H1 (cell line): ENCODE results near the gene PPP4R4. TPM values are rescaled to one million over a fixed set of nuclear protein-coding genes. Genes with fewer than 3 reads are reported as not detected.

Source experiments
- CTCF ChIA-PET: fragments of 300-600 bp; sonication (Branson Sonifier 250); formaldehyde crosslinking; loops from one replicate; lab custom pipeline; 2021; ENCODE audit not compliant: partially characterized antibody; lab: Charles Lee
- POLR2A ChIA-PET: fragments of 300-600 bp; sonication (Branson Sonifier 250); formaldehyde crosslinking; loops from one replicate; lab custom pipeline; 2021; ENCODE audit warnings: inconsistent platforms; ENCODE audit not compliant: partially characterized antibody; lab: Charles Lee
- DNase-seq, 2 experiments: peaks; one replicate each; pipeline versions ENCODE4 v3.0.0 to v3.0.0-alpha.2; 2010 to 2022; ENCODE audit warnings: low spot score in 2 of 2, low read depth in 1 of 2, mixed read lengths in 1 of 2
- FAIRE-seq: peaks from 2 replicates; lab custom pipeline; 2011; peaks lifted over from hg19 to GRCh38; lab: Jason Lieb, UNC
- H2AFZ ChIP-seq: 2 replicates; pipeline ENCODE4 v1.8.1; 2012; ENCODE audit warnings: low read length, inconsistent platforms
- H2AK5ac ChIP-seq: 2 replicates; pipeline ENCODE4 v1.6.1; 2013; ENCODE audit warnings: low read depth, low read length
- H2BK120ac ChIP-seq: replicated peaks from 2 replicates; pipeline ENCODE3; 2013; ENCODE audit warnings: low read depth, low read length, inconsistent platforms
- H2BK12ac ChIP-seq: 2 replicates; pipeline ENCODE4 v1.6.1; 2013; ENCODE audit warnings: low read depth, low read length
- H2BK15ac ChIP-seq: 2 replicates; pipeline ENCODE4 v1.6.1; 2013; ENCODE audit warnings: low read length
- H2BK20ac ChIP-seq: 2 replicates; pipeline ENCODE4 v1.6.1; 2013; ENCODE audit warnings: low read length
- H2BK5ac ChIP-seq: 2 replicates; pipeline ENCODE4 v1.6.1; 2013; ENCODE audit warnings: low read depth, low read length
- H3K14ac ChIP-seq: 2 replicates; pipeline ENCODE4 v1.6.1; 2013; ENCODE audit warnings: inconsistent platforms; ENCODE audit not compliant: insufficient read length
- H3K18ac ChIP-seq: 2 replicates; pipeline ENCODE4 v1.6.1; 2013; ENCODE audit warnings: low read length; ENCODE audit errors: extremely low read depth
- H3K23ac ChIP-seq: 2 replicates; pipeline ENCODE4 v1.6.1; 2013; ENCODE audit warnings: inconsistent platforms; ENCODE audit not compliant: insufficient read length
- H3K23me2 ChIP-seq: 2 replicates; pipeline ENCODE4 v1.6.1; 2013; ENCODE audit warnings: low read depth, low read length
- H3K27ac ChIP-seq: 2 replicates; pipeline ENCODE4 v1.6.1; 2011; ENCODE audit warnings: low read depth, low read length, inconsistent platforms
- H3K27me3 ChIP-seq, 4 experiments: replicated peaks in 1 of 4; 1 replicate in 1 of 4; 2 replicates in 3 of 4; pipeline versions ENCODE4 v1.6.1 to v1.8.1; 2011 to 2013; ENCODE audit warnings: low read length in 3 of 4, mild to moderate bottlenecking in 3 of 4, inconsistent platforms in 2 of 4, mixed read lengths in 2 of 4, moderate library complexity in 1 of 4; ENCODE audit not compliant: control insufficient read depth in 3 of 4, insufficient read depth in 3 of 4; ENCODE audit errors: extremely low read depth in 1 of 4
- H3K36me3 ChIP-seq, 4 experiments: 2 replicates each; pipeline versions ENCODE4 v1.6.1 to v1.8.1; 2011 to 2013; ENCODE audit warnings: mild to moderate bottlenecking in 4 of 4, low read length in 3 of 4, moderate library complexity in 2 of 4, control low read depth in 1 of 4, inconsistent platforms in 1 of 4; ENCODE audit not compliant: insufficient read depth in 4 of 4, control insufficient read depth in 2 of 4
- H3K4ac ChIP-seq: replicated peaks from 2 replicates; pipeline ENCODE3; 2013; ENCODE audit warnings: low read length, low read depth, mixed read lengths, inconsistent platforms; ENCODE audit not compliant: insufficient read length
- H3K4me1 ChIP-seq, 4 experiments: replicated peaks in 1 of 4; 1 replicate in 1 of 4; 2 replicates in 3 of 4; pipeline versions ENCODE4 v1.6.1 to v1.8.1; 2011 to 2013; ENCODE audit warnings: low read length in 3 of 4, inconsistent platforms in 2 of 4, mixed read lengths in 1 of 4; ENCODE audit not compliant: insufficient read depth in 4 of 4, control insufficient read depth in 3 of 4
- H3K4me2 ChIP-seq, 2 experiments: 2 replicates each; pipeline versions ENCODE4 v1.6.1 to v1.8.1; 2011 to 2013; ENCODE audit warnings: low read depth in 2 of 2, low read length in 2 of 2, control low read depth in 1 of 2, inconsistent platforms in 1 of 2, mild to moderate bottlenecking in 1 of 2; ENCODE audit not compliant: insufficient read depth in 1 of 2
- H3K4me3 ChIP-seq, 4 experiments: fragments of 200-600, 300-600 bp in 1 of 4; sonication (generic), shearing (Covaris generic), sonication (Bioruptor Twin) in 1 of 4; 2 replicates each; pipeline versions ENCODE4 v1.5.1 to v1.8.1; 2011 to 2016; ENCODE audit warnings: low read length in 4 of 4, low read depth in 3 of 4, control low read depth in 2 of 4, inconsistent platforms in 2 of 4, mild to moderate bottlenecking in 2 of 4, mixed read lengths in 1 of 4, moderate library complexity in 1 of 4; ENCODE audit not compliant: insufficient read depth in 2 of 4; ENCODE audit errors: extremely low read depth in 1 of 4
- H3K56ac ChIP-seq: replicated peaks from 2 replicates; pipeline ENCODE3; 2013; ENCODE audit warnings: low read depth, mild to moderate bottlenecking, mixed read lengths, low read length, inconsistent platforms; ENCODE audit not compliant: insufficient read length
- H3K79me1 ChIP-seq: 2 replicates; pipeline ENCODE4 v1.6.1; 2013; ENCODE audit warnings: low read depth, low read length, control low read depth
- H3K79me2 ChIP-seq, 2 experiments: 2 replicates each; pipeline versions ENCODE4 v1.6.1 to v1.8.1; 2012 to 2013; ENCODE audit warnings: low read length in 2 of 2, mild to moderate bottlenecking in 2 of 2, inconsistent platforms in 1 of 2; ENCODE audit not compliant: insufficient read depth in 2 of 2, control insufficient read depth in 1 of 2
- H3K9ac ChIP-seq, 4 experiments: replicated peaks in 1 of 4; 1 replicate in 1 of 4; 2 replicates in 3 of 4; pipeline versions ENCODE4 v1.6.1 to v1.8.1; 2011 to 2013; ENCODE audit warnings: low read depth in 3 of 4, low read length in 3 of 4, control low read depth in 2 of 4, mild to moderate bottlenecking in 2 of 4, moderate library complexity in 2 of 4, inconsistent platforms in 1 of 4; ENCODE audit errors: extremely low read depth in 1 of 4
- H3K9me3 ChIP-seq, 2 experiments: 2 replicates each; pipeline versions ENCODE4 v1.6.1 to v1.8.1; 2012 to 2013; ENCODE audit warnings: mild to moderate bottlenecking in 2 of 2, moderate library complexity in 2 of 2, control low read depth in 1 of 2, inconsistent platforms in 1 of 2, low read depth in 1 of 2, low read length in 1 of 2, mixed read lengths in 1 of 2; ENCODE audit not compliant: insufficient read depth in 2 of 2
- H4K20me1 ChIP-seq, 2 experiments: replicated peaks in 1 of 2; 2 replicates each; pipeline versions ENCODE3 to v1.8.1; 2011 to 2013; ENCODE audit warnings: inconsistent platforms in 2 of 2, low read length in 2 of 2, mild to moderate bottlenecking in 1 of 2; ENCODE audit not compliant: insufficient read depth in 2 of 2, control insufficient read depth in 1 of 2
- H4K5ac ChIP-seq: 2 replicates; pipeline ENCODE4 v1.6.1; 2013; ENCODE audit warnings: low read length, low read depth, mixed read lengths, inconsistent platforms; ENCODE audit not compliant: insufficient read length
- H4K8ac ChIP-seq: 2 replicates; pipeline ENCODE4 v1.8.0; 2013; ENCODE audit warnings: mild to moderate bottlenecking, moderate library complexity, low read length, inconsistent platforms; ENCODE audit not compliant: insufficient read depth; ENCODE audit errors: extremely low read depth
- H4K91ac ChIP-seq: replicated peaks from 2 replicates; pipeline ENCODE3; 2013; ENCODE audit warnings: low read length, mixed read lengths, inconsistent platforms; ENCODE audit not compliant: insufficient read length
- CBX5 ChIP-seq: fragments of 300-800, 300-1000 bp; sonication (generic); IDR thresholded peaks from 2 replicates; pipeline ENCODE4 v1.7.1; 2016; ENCODE audit warnings: antibody characterized with exemption, low read length, low read depth
- CHD1 ChIP-seq: IDR thresholded peaks from 2 replicates; pipeline ENCODE4 v1.6.1; 2012; ENCODE audit warnings: low read depth, low read length, improper control_type of control experiment
- CTCF ChIP-seq, 3 experiments: IDR thresholded peaks; 1 replicate in 2 of 3; 2 replicates in 1 of 3; pipeline versions ENCODE4 v1.5.1 to v1.6.1; 2011; ENCODE audit warnings: low read length in 3 of 3, mild to moderate bottlenecking in 3 of 3, inconsistent platforms in 2 of 3, low read depth in 1 of 3, moderate library complexity in 1 of 3; ENCODE audit not compliant: insufficient read depth in 1 of 3; ENCODE audit errors: control extremely low read depth in 1 of 3
- EGR1 ChIP-seq: IDR thresholded peaks from 2 replicates; pipeline ENCODE4 v1.6.1; 2011; ENCODE audit warnings: low read depth, low read length, borderline replicate concordance
- JUND ChIP-seq: IDR thresholded peaks from 2 replicates; pipeline ENCODE4 v1.6.1; 2011; ENCODE audit warnings: mild to moderate bottlenecking, improper control_type of control experiment, low read length
- POLR2AphosphoS5 ChIP-seq: IDR thresholded peaks from 2 replicates; pipeline ENCODE4 v1.6.1; 2011; ENCODE audit warnings: low read depth, low read length
- RAD21 ChIP-seq, 2 experiments: IDR thresholded peaks in 1 of 2; conservative IDR thresholded peaks in 1 of 2; 2 replicates each; pipeline ENCODE4 v1.6.1; 2011; ENCODE audit warnings: low read depth in 2 of 2, low read length in 2 of 2, improper control_type of control experiment in 1 of 2, inconsistent platforms in 1 of 2, mild to moderate bottlenecking in 1 of 2, moderate library complexity in 1 of 2
- RFX5 ChIP-seq: IDR thresholded peaks from 2 replicates; pipeline ENCODE4 v1.6.1; 2011; ENCODE audit warnings: low read depth, low read length, improper control_type of control experiment, borderline replicate concordance
- TAF7 ChIP-seq: optimal IDR thresholded peaks from 2 replicates; pipeline ENCODE3; 2011; ENCODE audit warnings: low read depth, mild to moderate bottlenecking, inconsistent platforms, low read length, moderate library complexity, borderline replicate concordance
- TBP ChIP-seq: IDR thresholded peaks from 2 replicates; pipeline ENCODE4 v1.6.1; 2011; ENCODE audit warnings: low read depth, low read length, improper control_type of control experiment
- WGBS, 2 experiments: shearing (Covaris generic) in 1 of 2; methylation state at CpG; one replicate each; pipeline versions ENCODE4 v1.1.6 to v1.1.7; 2013 to 2015; ENCODE audit warnings: low lambda C conversion rate in 2 of 2, mixed read lengths in 2 of 2, inconsistent platforms in 1 of 2, low coverage in 1 of 2, missing lambda C conversion rate in 1 of 2; ENCODE audit not compliant: insufficient replicate concordance in 2 of 2, insufficient coverage in 1 of 2, insufficient read length in 1 of 2; ENCODE audit errors: extremely low coverage in 1 of 2, missing lambda C conversion rate in 1 of 2; 5-methylcytosine and 5-hydroxymethylcytosine counted together
- polyA plus RNA-seq, 7 experiments: library from polyadenylated mRNA; depleted of rRNA in 3 of 7; stranded (reverse) in 5 of 7; unstranded in 2 of 7; fragments of >200 nt in 5 of 7; fragments of 200-250 nt in 2 of 7; gene quantifications; 1 replicate in 5 of 7; 2 replicates in 1 of 7; 4 replicates in 1 of 7; pipeline versions ENCODE4 v1.2.1 to v1.2.3, GENCODE V29; 2011 to 2013; ENCODE audit warnings: missing spikeins in 2 of 7, mixed read lengths in 2 of 7
- total RNA-seq: library from RNA; stranded (reverse); fragmentation: NEBNext Ultra II Directional; extraction: Animal tissue kit (Norgen Biotek cat#: 25700); gene quantifications from 2 replicates; pipeline ENCODE4 v1.2.1, GENCODE V29; 2021

Gene PPP4R4
- total and polyA plus RNA-seq, 2 of the 8 experiments (the other 6 are each of a cell fraction or from before 2014, with no cell fraction given), result 3.3 to 9.6 TPM

GRCh38 chr14:94180655-94181271, 6.6 kb downstream of the PPP4R4 start:
- H4K20me1 ChIP-seq, result peaks cover 0 to 2% of the 10 kb centered on the region in 2 experiments
- no peak overlapping the region for H3K27ac ChIP-seq
- 58% methylated on average over 4 of the region's 4 CpGs; no CpG with 5 or more reads in 1 of the 2 experiments for WGBS, 2 experiments
- FAIRE-seq, result no peak
- H3K9me3 ChIP-seq, result no peaks in the 10 kb centered on the region
- H3K14ac ChIP-seq, result no peak overlapping the region
- peaks cover 0 to 2% (median 0%) of the 10 kb centered on the region in 4 experiments; a peak in 1 of 7 replicates for H3K27me3 ChIP-seq
- no peak overlapping the region; a peak in 1 of 4 replicates for H3K4me2 ChIP-seq
- no peak overlapping the region for H2BK15ac ChIP-seq
- H2BK12ac ChIP-seq, result no peak overlapping the region
- peaks cover 0 to 6% (median 3%) of the 10 kb centered on the region in 4 experiments; a peak in 5 of 7 replicates for H3K4me1 ChIP-seq
- H3K23ac ChIP-seq, result no peak overlapping the region
- H3K79me2 ChIP-seq, result peaks cover 0 to 41% of the 10 kb centered on the region in 2 experiments; a peak in 2 of 4 replicates
- no peak overlapping the region for H4K8ac ChIP-seq
- no peaks in the 10 kb centered on the region; a peak in 1 of 8 replicates for H3K36me3 ChIP-seq
- H3K56ac ChIP-seq, result no peak overlapping the region
- no peak overlapping the region for H2BK5ac ChIP-seq
- H3K4ac ChIP-seq, result no peak overlapping the region
- no peak for DNase-seq
- no peak overlapping the region for H2AK5ac ChIP-seq
- H2AFZ ChIP-seq, result no peak overlapping the region
- no peak overlapping the region for H2BK120ac ChIP-seq
- H3K9ac ChIP-seq, result no peak overlapping the region
- no peak overlapping the region for H3K4me3 ChIP-seq
- no peak overlapping the region for H2BK20ac ChIP-seq
- H4K91ac ChIP-seq, result no peak overlapping the region
- H4K5ac ChIP-seq, result no peak overlapping the region
- H3K23me2 ChIP-seq, result no peaks in the 10 kb centered on the region; the same call in 1 of the 2 replicates
- ChIA-PET CTCF (interaction anchor here (0.6 to 4.6 kb wide), 18 partner anchors 11 to 1265 kb away, joined by 3 to 31 read pairs (median 4); no protein-coding TSS in a partner anchor), POLR2A (interaction anchor here (0.6 to 1.0 kb wide), 3 partner anchors 49 to 224 kb away, joined by 3 to 5 read pairs (median 3); no protein-coding TSS in a partner anchor)
- H3K79me1 ChIP-seq, result no peaks in the 10 kb centered on the region
- no peak overlapping the region for H3K18ac ChIP-seq
- TF ChIP-seq EGR1, result no peak
- no peak for TF ChIP-seq CHD1
- no peak for TF ChIP-seq POLR2AphosphoS5
- TF ChIP-seq CTCF (IDR thresholded peaks at IDR 0.05; ENCODE audit: control extremely low read depth in 1 of 3, insufficient read depth in 1 of 3, low read depth in 1 of 3, low read length in 3 of 3), result peak in 2 of 3 experiments; percentile 35; a peak in 2 of 4 replicates
- peak; percentile 55 to 59 for TF ChIP-seq RAD21 (IDR thresholded peaks at IDR 0.05 in 1 of 2, conservative IDR thresholded peaks at IDR 0.05 in 1 of 2; ENCODE audit: low read depth in 2 of 2, low read length in 2 of 2)
- TF ChIP-seq RFX5, result no peak
- no peak for TF ChIP-seq TAF7
- no peak for TF ChIP-seq CBX5
- no peak for TF ChIP-seq TBP
- no peak for TF ChIP-seq JUND
